ENCODE data around the gene CAMK1D.

DNA sequence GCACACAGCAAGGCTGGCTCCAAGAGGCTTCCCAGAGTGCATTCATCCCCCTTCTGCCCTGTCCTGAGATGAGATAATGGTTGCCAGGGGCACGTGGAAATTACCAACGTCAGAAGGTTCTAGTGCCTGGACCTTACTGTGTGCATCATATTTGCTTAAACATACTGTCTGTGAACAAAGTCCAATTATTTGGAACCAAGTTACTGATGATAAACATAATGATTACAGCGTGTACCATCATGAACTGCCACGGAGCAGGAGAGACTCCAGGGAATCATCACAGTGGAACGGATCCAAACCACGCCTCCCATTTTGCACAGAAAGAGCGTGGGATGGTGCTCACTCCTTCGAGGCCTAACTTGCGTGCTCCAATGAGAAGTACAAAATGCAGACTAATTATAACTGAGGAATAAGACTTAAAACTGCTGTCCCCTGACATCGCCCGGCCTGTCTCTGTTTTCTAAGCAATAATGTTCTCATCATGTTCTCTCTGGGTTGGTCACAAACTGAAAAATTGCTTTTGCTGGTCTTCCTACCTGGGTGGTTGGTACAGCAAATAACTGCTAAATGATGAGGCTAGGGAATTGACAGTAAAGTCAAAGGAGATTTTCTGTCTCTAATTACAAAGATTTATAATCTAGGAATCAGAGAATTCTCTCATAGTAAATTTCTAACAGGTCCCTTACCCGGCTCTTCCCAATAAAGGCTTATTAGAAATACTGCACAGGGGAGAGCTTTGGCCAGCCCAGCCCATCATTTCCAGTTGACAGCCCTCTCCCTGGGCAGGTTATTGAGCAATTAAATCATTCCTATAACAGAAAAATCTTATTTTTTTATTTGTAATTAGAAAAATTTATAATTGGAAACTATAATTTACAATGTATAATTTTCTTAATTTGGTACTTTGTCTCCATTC, 182.2 kb downstream of the CAMK1D start:
- TF ChIP-seq KLF9 (tag by site-specific recombination; IDR thresholded peaks at IDR 0.05; ENCODE audit: low read depth) (no peak), CTCF (tag by site-specific recombination; IDR thresholded peaks at IDR 0.05) (no peak), ZNF10 (tag by site-specific recombination; IDR thresholded peaks at IDR 0.05) (no peak)

All from HEK293 (cell line).